HG03066 (cell line): ENCODE results near the gene MYL5.
"Not testable (repeated sequence)": the region's sequence is repeated elsewhere in the genome, so short reads cannot be mapped to it uniquely, and the experiment has no call there.

Experiments used
- ATAC-seq: cut with Tn5 transposase; IDR thresholded peaks from one replicate; pipeline ENCODE4 v1.9.1; 2021; ENCODE audit warnings: low read depth; ENCODE audit not compliant: unreplicated experiment

MYL5 gene

GRCh38 chr4:656436-657337 lies 17.7 kb upstream of the MYL5 start:
- ATAC-seq: no peak

DNA sequence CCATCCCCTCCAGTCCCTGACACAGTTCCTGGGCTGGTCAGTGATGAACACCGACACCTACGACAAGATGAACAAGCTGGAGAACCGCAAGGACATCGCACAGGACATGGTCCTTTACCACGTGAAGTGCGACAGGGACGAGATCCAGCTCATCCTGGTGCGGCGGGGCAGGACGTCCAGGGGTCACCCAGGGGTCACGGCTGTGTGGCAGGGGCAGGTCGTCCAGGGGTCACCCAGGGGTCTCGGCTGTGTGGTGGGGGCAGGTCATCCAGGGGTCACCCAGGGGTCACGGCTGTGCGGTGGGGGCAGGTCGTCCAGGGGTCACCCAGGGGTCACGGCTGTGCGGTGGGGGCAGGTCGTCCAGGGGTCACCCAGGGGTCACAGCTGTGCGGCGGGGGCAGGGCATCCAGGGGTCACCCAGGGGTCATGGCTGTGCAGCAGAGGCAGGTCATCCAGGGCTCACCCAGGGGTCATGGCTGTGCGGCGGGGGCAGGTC lies 17.0 kb upstream of the MYL5 start:
- ATAC-seq: no peak

DNA sequence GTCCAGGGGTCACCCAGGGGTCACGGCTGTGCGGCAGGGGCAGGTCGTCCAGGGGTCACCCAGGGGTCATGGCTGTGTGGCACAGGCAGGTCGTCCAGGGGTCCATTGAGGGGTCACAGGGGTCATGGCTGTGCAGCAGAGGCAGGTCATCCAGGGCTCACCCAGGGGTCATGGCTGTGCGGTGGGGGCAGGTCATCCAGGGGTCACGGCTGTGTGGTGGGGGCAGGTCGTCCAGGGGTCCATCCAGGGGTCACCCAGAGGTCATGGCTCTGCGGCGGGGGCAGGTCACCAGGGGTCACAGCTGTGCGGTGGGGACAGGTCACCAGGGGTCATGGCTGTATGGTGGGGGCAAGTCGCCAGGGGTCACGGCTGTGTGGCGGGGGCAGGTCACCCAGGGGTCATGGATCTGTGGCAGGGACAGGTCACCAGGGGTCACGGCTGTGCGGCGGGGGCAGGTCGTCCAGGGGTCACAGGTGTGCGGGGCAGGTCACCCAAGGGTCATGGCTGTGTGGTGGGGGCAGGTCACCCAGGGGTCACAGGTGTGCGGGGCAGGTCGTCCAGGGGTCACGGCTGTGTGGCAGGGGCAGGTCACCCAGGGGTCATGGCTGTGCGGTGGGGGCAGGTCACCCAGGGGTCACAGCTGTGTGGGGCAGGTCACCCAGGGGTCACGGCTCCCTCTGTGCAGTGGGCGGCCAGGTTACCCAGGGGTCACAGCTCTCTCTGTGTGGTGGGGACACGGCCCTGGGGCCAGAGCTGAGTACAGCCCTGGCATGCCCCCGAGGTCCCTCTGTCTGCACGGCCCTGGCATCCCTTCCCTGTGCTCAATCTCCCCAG lies 16.3 kb upstream of the MYL5 start:
- ATAC-seq: no peak

- ATAC-seq: no peak
Measured at GRCh38 chr4:658681-659667, 15.4 kb upstream of the MYL5 start.

DNA sequence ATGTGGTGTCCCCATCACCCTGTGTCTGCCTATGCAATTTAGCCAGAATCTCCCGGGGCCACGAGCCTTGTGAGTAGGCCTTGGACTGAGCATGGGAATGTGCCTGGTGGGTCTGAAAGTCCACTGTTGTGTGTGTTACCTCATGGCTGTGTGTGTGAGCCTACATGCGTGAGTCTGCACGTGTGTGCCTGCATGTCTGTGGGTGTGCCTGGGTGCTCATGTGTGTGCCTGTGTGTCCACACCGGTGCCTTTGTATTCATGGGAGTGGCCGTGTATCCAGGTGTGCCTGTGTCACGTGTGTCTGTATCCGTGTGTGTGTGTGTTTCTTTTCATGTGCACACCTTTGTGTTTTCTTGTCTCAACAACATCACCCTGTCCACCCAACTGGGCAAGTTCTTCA lies 14.5 kb upstream of the MYL5 start:
- no peak for ATAC-seq

DNA sequence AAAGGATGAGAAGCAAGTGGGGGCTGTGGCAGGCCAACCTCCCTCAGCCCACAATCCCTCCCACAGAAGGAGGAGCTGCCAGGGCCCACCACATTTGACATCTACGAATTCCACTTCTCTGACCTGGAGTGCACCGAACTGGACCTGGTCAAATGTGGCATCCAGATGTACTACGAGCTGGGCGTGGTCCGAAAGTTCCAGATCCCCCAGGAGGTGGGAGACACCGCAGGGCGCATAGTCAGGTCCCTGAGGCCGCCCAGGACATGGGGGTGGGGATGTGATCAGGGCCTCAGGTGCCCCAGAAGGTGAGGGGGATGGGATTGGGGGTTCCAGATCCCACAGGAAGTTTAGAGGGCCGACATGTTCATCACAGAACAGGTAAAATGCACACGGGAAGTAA lies 13.9 kb upstream of the MYL5 start:
- ATAC-seq: no peak

GRCh38 chr4:661231-661630 lies 13.1 kb upstream of the MYL5 start:
- no peak for ATAC-seq

- no peak for ATAC-seq
Measured at GRCh38 chr4:661881-662761, 12.2 kb upstream of the MYL5 start.

- ATAC-seq: no peak
Measured at GRCh38 chr4:663046-663437, 11.3 kb upstream of the MYL5 start.

DNA sequence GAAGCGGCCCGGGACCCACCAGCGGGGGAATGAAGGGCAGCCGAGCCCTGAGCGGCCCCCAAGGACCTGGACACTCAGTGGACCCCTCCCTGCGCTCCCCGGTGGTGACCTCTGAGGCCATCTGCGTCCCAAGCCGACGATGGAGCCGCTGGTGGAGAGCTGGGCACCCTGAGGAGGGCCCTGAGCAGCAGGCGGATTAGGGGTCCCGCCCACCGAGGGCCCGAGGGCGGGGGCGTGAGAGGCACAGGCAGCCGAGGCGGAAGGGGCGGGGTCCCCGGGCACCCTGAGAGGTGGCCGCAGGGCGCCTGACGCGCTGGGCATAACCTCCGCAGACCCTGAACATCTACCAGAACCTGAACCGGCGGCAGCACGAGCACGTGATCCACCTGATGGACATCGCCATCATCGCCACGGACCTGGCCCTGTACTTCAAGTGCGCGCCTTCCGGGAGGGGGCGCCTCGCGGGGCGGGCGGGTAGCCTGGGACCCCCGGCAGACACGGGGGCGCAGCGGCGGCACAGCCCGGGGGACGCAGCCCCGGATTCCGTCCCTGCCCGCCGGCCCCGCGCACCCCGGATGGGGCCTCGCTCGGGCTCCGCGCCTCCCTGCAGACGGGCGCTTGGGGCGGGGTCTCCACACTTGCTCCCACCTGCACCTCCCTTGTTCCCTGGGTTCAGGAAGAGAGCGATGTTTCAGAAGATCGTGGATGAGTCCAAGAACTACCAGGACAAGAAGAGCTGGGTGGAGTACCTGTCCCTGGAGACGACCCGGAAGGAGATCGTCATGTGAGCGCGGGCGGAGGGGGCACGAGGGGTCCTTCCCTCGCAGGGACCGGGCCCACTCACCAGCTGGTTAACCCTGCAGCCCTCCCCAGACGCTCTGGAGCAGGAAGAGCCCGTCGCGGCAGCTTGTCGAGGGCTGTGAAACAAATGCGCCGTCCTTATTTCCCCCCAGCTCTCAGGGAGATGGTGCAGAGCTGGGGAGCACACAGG lies 10.6 kb upstream of the MYL5 start:
- peak; percentile 58 for ATAC-seq

DNA sequence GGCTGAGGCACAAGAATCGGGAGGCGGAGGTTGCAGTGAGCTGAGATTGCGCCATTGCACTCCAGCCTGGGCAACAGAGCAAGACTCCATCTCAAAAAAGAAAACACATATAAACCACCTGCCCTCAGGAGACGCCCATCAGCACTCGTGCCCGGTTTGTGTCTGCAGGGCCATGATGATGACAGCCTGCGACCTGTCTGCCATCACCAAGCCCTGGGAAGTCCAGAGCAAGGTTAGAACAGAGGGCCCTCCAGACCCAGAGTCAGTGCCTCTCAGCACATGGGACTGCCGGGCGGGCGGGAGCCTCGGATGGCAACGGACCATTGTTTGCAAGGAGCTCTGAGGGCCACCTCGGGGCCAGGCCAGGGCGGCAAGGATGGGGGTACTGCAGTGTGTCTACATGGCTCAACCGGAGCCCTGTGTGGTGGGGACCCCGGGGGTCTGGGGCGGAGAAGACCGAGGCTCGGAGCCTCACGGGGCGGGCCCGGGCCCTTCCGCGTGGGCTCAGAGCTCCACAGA lies 9.6 kb upstream of the MYL5 start:
- ATAC-seq: no peak

GRCh38 chr4:665381-665750 lies 9.0 kb upstream of the MYL5 start:
- ATAC-seq: no peak

- no peak for ATAC-seq
Measured at GRCh38 chr4:665751-666435, 8.4 kb upstream of the MYL5 start.

DNA sequence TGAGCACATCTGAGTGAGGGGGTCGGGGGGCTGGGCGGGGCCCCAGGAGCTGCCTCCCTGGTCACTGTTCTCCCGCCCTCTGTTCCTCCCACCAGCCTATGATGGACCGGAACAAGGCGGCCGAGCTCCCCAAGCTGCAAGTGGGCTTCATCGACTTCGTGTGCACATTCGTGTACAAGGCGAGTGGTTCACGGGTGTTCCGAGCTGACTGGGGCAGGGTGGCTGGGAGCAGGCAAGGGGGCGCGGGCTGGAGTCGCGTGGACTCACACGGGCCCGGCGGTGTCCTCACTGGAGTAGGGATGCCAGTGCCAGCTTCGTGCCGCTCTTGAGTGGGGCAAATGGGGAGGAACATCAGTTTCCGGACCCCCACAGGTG lies 7.9 kb upstream of the MYL5 start:
- ATAC-seq: no peak

GRCh38 chr4:666822-667544 lies 7.4 kb upstream of the MYL5 start:
- no peak for ATAC-seq

GRCh38 chr4:667545-667925 lies 6.8 kb upstream of the MYL5 start:
- ATAC-seq: no peak

DNA sequence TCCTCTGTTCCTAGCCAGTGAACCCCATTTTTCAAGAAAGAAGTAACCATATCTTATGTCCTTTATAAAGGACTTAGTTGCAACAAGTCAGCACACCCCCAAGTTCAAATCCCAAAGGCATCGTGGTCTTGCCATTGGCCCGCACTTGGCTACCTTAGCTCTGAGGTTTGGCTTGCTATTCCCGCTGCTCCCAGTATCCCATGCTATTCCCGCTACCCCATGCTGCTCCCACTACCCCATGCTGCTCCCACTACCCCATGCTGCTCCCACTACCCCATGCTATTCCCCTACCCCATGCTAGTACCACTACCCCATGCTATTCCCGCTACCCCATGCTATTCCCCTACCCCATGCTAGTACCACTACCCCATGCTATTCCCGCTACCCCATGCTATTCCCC lies 6.1 kb upstream of the MYL5 start:
- ATAC-seq: not testable (repeated sequence)
